GM19438 (cell line): ENCODE data around the gene TP53I13.

Experiments used
- ATAC-seq: cut with Tn5 transposase; IDR thresholded peaks from one replicate; pipeline ENCODE4 v1.9.1; 2021; ENCODE audit warnings: low read depth; ENCODE audit not compliant: unreplicated experiment

Gene TP53I13

GRCh38 chr17:29566473-29567303 lies 1.8 kb upstream of the TP53I13 start, which contains the start of gene ABHD15:
Gene ABHD15 (minus strand): TSS chr17:29567037. CDS start chr17:29566966, 71 bp downstream.
- ATAC-seq: no peak

- no peak for ATAC-seq
Measured at GRCh38 chr17:29567304-29567553, 1.3 kb upstream of the TP53I13 start.

- peak; percentile 44 for ATAC-seq
Measured at GRCh38 chr17:29567554-29568330, 759 bp upstream of the TP53I13 start.

- no peak for ATAC-seq
Measured at GRCh38 chr17:29569245-29569950, 897 bp downstream of the TP53I13 start.

GRCh38 chr17:29570521-29570920 lies 2.0 kb downstream of the TP53I13 start:
- no peak for ATAC-seq

- no peak for ATAC-seq
Measured at GRCh38 chr17:29571486-29571882, 3.0 kb downstream of the TP53I13 start.

- ATAC-seq: no peak
Measured at GRCh38 chr17:29571883-29572681, 3.6 kb downstream of the TP53I13 start.

GRCh38 chr17:29572691-29573557 lies 4.4 kb downstream of the TP53I13 start:
- no peak for ATAC-seq

- ATAC-seq: no peak
Measured at GRCh38 chr17:29573558-29573869, 5.0 kb downstream of the TP53I13 start.

- no peak for ATAC-seq
Measured at GRCh38 chr17:29573871-29574731, 5.6 kb downstream of the TP53I13 start.

- ATAC-seq: no peak
Measured at GRCh38 chr17:29574732-29575510, 6.4 kb downstream of the TP53I13 start.

GRCh38 chr17:29575511-29576213 lies 7.2 kb downstream of the TP53I13 start:
- no peak for ATAC-seq

GRCh38 chr17:29576214-29577000 lies 7.9 kb downstream of the TP53I13 start:
- no peak for ATAC-seq

- no peak for ATAC-seq
Measured at GRCh38 chr17:29577001-29577370, 8.5 kb downstream of the TP53I13 start.

GRCh38 chr17:29577385-29578211 lies 9.1 kb downstream of the TP53I13 start:
- no peak for ATAC-seq
